GM12891 (cell line): ENCODE results near the gene AGMO.

ENCODE experiments used
- DNase-seq: peaks from one replicate; pipeline ENCODE4 v3.0.0; 2011; ENCODE audit warnings: low spot score; ENCODE audit not compliant: insufficient read length
- FAIRE-seq: peaks from 2 replicates; lab custom pipeline; 2011; peaks lifted over from hg19 to GRCh38; lab: Jason Lieb, UNC
- PAX5 ChIP-seq: IDR thresholded peaks from 2 replicates; pipeline ENCODE4 v1.6.1; 2011; ENCODE audit warnings: low read length, moderate library complexity, mild to moderate bottlenecking; ENCODE audit not compliant: insufficient read depth, severe bottlenecking
- POLR2A ChIP-seq: IDR thresholded peaks from 2 replicates; pipeline ENCODE4 v1.6.1; 2011; ENCODE audit warnings: low read depth, low read length, control low read depth
- POLR2AphosphoS5 ChIP-seq: IDR thresholded peaks from 2 replicates; pipeline ENCODE4 v1.6.1; 2011; ENCODE audit warnings: low read depth, low read length, control low read depth
- POU2F2 ChIP-seq: IDR thresholded peaks from 2 replicates; pipeline ENCODE4 v1.6.1; 2011; ENCODE audit warnings: low read depth, mild to moderate bottlenecking, control low read depth, low read length, moderate library complexity
- SPI1 ChIP-seq: IDR thresholded peaks from 2 replicates; pipeline ENCODE4 v1.6.1; 2011; ENCODE audit warnings: low read depth, low read length, control low read depth
- TAF1 ChIP-seq: IDR thresholded peaks from 2 replicates; pipeline ENCODE4 v1.6.1; 2011; ENCODE audit warnings: low read depth, low read length, control low read depth

AGMO gene

DNA sequence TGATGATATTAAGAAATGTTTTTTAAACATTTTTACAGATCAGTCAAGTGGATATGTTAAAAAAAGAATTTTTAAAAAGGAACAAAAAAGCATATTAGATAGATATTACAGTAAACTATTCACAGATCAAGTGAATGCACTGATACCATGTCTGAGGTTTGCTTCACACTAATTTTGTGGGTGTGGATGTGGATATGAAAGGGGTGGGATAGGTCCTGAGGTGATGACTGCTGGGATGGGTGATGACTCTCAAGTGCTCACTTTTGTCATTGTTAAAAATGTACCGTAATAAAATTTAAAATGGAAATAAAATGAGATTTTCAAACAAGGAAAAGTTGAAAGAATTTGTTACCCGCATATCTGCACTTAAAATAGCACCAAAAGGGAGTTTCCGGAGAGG lies 54.1 kb downstream of the AGMO start:
- FAIRE-seq = no peak
- TF ChIP-seq POLR2A (no peak), SPI1 (no peak), PAX5 (no peak), POU2F2 (no peak), POLR2AphosphoS5 (no peak), TAF1 (no peak)

DNA sequence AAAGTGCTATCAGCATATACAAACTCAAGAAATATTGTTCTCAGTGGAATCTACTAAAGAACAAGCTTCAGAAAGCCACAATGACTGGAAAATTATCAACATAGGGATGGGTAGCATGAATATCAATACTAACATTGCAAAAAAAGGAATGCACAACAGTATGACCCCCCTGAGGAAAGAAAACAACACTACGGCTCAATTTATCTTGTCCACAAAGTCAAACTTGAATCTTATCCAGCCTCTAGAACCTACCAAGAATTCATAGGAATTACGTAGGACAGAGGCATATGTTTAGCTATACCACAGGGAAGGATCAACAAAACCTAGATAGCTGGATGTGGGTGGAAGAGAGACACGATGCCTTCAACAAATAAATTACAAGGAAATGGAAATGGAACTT lies 54.6 kb downstream of the AGMO start:
- no peak for FAIRE-seq
- TF ChIP-seq POLR2A (no peak), SPI1 (no peak), POU2F2 (no peak), PAX5 (no peak), TAF1 (no peak), POLR2AphosphoS5 (no peak)
- no peak for DNase-seq

More for the DNA sequence above, 54.1 kb downstream of the AGMO start:
- DNase-seq = no peak

DNA sequence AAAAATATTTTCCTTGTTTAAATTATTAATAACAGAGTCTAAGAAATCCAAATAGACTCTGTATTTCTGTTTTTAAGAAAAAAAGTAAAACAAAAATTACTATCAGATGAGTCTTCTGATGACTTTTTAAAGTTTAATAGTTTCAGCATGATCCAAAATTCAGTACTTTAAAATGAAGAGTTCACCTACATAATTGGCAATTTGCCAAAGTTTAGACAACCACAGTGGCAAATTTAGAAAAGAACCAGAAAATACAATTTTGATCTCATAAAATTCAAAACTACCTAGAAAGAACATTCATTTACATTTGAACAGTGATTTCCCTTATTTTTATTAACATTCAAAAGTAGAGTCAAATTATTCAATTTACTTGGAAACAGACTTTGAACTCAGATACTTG lies 56.1 kb downstream of the AGMO start:
- FAIRE-seq = no peak

DNA sequence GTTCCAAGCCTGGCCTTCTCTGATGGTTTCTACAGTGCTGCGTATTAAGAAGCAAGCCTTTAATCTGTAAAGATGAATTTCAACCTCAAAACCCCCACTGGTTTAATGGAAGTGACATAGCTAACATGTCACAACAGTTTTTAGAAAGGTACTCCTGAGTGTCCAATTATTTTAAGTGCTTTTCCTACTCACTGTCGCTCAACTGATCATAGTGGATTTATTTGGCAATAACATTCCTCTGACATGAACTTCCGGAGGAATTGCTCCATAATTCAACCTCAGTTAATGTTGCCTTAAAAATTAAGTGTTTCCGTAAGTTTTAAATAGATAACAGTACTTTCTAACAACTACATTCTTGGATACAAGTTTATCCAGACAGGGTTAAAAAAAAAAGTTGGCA lies 57.5 kb downstream of the AGMO start:
- DNase-seq (no peak), FAIRE-seq (no peak)
- TF ChIP-seq TAF1 (no peak), SPI1 (no peak), POLR2AphosphoS5 (no peak)

More for the DNA sequence above, 56.1 kb downstream of the AGMO start:
- TF ChIP-seq TAF1 (no peak), PAX5 (no peak), POLR2A (no peak), POLR2AphosphoS5 (no peak)
- DNase-seq = no peak

DNA sequence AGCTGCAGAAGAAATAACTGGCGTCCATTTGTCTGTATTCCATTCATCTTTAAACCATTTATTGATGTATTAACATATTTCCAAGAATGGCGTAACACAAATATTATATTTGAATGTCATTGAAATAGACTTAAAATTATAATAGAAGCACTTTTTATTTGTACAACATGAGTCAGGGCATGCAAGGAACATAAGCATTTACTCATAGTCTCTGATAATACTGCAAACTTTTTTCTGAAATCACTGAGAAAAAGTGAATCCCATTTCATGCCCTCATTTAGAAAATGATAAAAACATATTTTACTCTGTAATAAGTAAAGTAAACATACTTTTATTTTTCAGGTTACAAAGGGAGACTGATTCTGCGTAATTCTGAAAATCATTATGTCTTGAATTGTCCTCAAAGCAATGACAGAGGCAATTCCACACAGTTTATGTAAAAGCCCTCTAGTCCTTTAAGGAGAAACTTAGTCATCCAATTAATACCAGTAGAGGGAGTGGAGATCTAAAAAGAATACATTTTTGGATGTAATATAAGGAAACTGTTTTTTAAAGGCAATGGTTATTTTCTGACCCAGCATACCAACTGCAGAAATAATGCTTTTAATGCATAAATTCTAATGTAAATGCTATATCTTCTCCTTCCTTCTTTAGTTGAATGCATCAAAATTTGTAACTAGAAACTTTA lies 58.1 kb downstream of the AGMO start:
- DNase-seq = no peak
- no peak for TF ChIP-seq POLR2AphosphoS5
- no peak for TF ChIP-seq POLR2A
- TF ChIP-seq PAX5 = no peak
- TF ChIP-seq POU2F2 = no peak
- TF ChIP-seq SPI1 = no peak
- no peak for TF ChIP-seq TAF1
- no peak for FAIRE-seq

DNA sequence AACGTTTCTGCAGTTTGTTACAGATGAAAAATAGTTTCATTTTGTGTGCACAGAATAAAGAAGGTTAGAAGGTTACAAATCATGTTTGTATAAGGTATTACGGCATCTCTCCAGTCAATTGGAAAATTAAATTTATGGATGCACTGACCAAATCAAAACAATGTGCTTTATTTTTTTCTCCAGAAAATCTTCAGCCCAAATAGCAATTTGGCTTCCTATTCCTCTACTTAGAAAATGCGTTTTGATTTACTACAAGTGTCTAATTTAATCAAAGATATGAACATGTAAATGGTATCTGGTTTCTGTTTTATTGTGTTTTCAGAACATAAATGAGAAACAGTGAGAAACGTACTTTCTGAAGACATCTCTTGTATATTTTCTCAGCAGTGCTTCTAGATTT lies 63.4 kb downstream of the AGMO start:
- FAIRE-seq = no peak
- TF ChIP-seq POLR2A (no peak), SPI1 (no peak), POLR2AphosphoS5 (no peak), PAX5 (no peak), POU2F2 (no peak), TAF1 (no peak)
- no peak for DNase-seq

DNA sequence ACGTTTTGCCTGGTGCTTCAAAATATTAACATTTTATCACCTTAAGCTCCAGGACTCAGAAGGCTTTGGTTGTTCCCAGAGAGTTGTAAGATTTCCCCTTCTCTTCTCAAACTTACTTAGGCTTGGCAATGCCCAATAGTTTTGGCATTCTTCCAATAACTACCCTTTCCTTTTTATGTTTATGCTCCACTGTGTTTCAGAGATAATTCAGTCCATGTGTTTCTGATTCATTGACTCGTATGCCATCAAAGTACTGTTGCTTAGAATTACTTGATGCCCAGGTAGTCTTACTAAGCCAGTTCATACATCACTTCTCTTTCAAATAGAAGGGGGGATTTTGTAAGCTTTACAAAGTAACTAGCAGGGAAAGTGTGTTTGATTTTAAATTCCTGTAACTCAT lies 66.6 kb downstream of the AGMO start:
- TF ChIP-seq POU2F2 (no peak), TAF1 (no peak), POLR2A (no peak), POLR2AphosphoS5 (no peak), PAX5 (no peak), SPI1 (no peak)
- DNase-seq = no peak
- FAIRE-seq = no peak

DNA sequence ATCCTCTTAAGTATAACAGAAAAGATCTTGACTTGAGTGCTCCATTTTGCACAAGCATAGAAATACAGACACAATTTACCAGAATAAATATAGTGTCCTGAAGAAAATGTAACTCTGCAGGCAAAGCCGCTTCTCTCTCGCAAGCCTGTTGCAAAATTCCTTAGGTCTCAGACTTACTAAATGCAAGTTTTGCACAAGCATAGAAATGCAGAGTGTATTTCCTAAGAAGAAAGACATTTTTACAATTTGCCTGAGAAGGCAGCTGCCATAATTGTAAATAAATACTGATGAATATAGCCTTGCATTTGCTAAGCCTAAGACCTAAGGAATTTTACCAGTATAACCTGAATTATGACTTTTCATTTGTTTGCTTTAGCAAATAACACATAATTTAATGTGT lies 67.1 kb downstream of the AGMO start:
- DNase-seq (no peak), FAIRE-seq (no peak)
- TF ChIP-seq PAX5 = no peak
- TF ChIP-seq POLR2A = no peak
- no peak for TF ChIP-seq POU2F2
- no peak for TF ChIP-seq SPI1
- no peak for TF ChIP-seq POLR2AphosphoS5
- no peak for TF ChIP-seq TAF1

DNA sequence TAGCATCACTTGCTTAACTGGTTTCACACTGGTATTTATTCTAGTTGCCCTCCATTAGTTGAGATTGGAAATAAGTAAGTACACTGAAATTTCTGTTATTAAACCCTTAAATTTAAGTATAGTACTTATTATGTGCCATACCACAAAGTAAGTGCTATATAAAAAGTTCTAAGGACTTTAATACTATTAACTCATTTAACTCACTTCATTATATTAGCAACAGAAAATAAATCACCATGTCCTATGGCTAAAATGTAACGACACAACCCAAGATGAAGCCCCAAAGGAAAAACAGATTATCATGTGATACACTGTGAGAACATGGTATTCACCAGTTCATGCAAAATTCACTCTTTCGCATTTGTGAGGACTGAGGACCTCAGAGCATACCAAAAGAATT lies 70.5 kb downstream of the AGMO start:
- no peak for FAIRE-seq
- DNase-seq = no peak
- TF ChIP-seq POLR2A (no peak), POU2F2 (no peak), TAF1 (no peak), SPI1 (no peak), POLR2AphosphoS5 (no peak), PAX5 (no peak)

DNA sequence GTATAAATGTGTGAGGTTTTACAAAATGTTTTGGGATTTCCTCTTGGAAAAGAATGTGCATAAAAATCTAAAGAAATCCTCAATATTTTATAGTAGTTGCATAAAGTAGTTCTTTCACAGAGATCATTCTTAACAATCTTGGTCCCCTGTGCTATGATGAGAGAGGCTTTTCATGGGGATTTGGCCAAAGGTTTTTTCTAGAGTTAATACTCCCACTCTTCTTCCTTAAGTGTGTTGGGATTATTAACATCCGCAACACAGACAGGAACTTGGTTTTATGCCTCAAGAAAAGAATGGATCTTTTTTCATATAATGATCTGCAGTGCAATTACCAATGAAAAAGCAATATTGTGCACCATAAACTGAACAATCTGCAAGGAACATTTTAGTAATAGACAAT lies 71.5 kb downstream of the AGMO start:
- TF ChIP-seq POLR2AphosphoS5 = no peak
- TF ChIP-seq POLR2A = no peak
- TF ChIP-seq POU2F2 = no peak
- TF ChIP-seq PAX5 = no peak
- TF ChIP-seq SPI1 = no peak
- TF ChIP-seq TAF1 = no peak
- DNase-seq (no peak), FAIRE-seq (no peak)
